GM06990 (cell line): ENCODE results near the gene ACTC1.
"Not testable (repeated sequence)": the region's sequence is repeated elsewhere in the genome, so short reads cannot be mapped to it uniquely, and the experiment has no call there.

ENCODE experiments used
- DNase-seq: peaks from one replicate; pipeline ENCODE4 v3.0.0-alpha.2; 2011; ENCODE audit not compliant: insufficient read length; ENCODE audit errors: extremely low read depth
- H3K27me3 ChIP-seq: replicated peaks from 2 replicates; pipeline ENCODE4 v1.6.0; 2011; ENCODE audit warnings: low read length; ENCODE audit not compliant: control insufficient read depth, insufficient read depth
- H3K36me3 ChIP-seq: 2 replicates; pipeline ENCODE4 v1.5.1; 2011; ENCODE audit warnings: low read length; ENCODE audit not compliant: control insufficient read depth, insufficient read depth
- H3K4me3 ChIP-seq: replicated peaks from 2 replicates; pipeline ENCODE4 v1.5.1; 2011; ENCODE audit warnings: low read depth, mild to moderate bottlenecking, control low read depth, low read length
- CTCF ChIP-seq: IDR thresholded peaks from 2 replicates; pipeline ENCODE4 v1.5.1; 2011; ENCODE audit warnings: low read length, control low read depth, mild to moderate bottlenecking, inconsistent platforms; ENCODE audit not compliant: insufficient read depth, poor library complexity, severe bottlenecking

ACTC1 gene

GRCh38 chr15:34813446-34814190 is 18.3 kb upstream of the ACTC1 start:
- no peaks in the 10 kb centered on the region for H3K27me3 ChIP-seq
- no peaks in the 10 kb centered on the region for H3K36me3 ChIP-seq
- TF ChIP-seq CTCF = no peak
- no peak overlapping the region for H3K4me3 ChIP-seq
- no peak for DNase-seq

GRCh38 chr15:34812868-34813365 is 17.6 kb upstream of the ACTC1 start:
- not testable (repeated sequence) for DNase-seq, H3K36me3 ChIP-seq, H3K27me3 ChIP-seq, H3K4me3 ChIP-seq

GRCh38 chr15:34812369-34812768 is 17.0 kb upstream of the ACTC1 start:
- Histone ChIP-seq H3K27me3 (no peaks in the 10 kb centered on the region), H3K36me3 (no peaks in the 10 kb centered on the region), H3K4me3 (no peak overlapping the region)
- TF ChIP-seq CTCF = no peak
- no peak for DNase-seq

GRCh38 chr15:34810443-34811129 is 15.2 kb upstream of the ACTC1 start:
- Histone ChIP-seq H3K36me3 (no peaks in the 10 kb centered on the region), H3K4me3 (no peak overlapping the region), H3K27me3 (no peaks in the 10 kb centered on the region)
- TF ChIP-seq CTCF = no peak
- no peak for DNase-seq

GRCh38 chr15:34809186-34809585 is 13.8 kb upstream of the ACTC1 start:
- H3K4me3 ChIP-seq = no peak overlapping the region

More at GRCh38 chr15:34809186-34809585, 13.8 kb upstream of the ACTC1 start:
- no peaks in the 10 kb centered on the region for H3K27me3 ChIP-seq
- no peak for DNase-seq
- TF ChIP-seq CTCF = no peak
- no peaks in the 10 kb centered on the region for H3K36me3 ChIP-seq
